Mesothelial cell of epicardium (in vitro differentiated cells): ENCODE measurements around the gene VEGFD. TPM values are rescaled to one million over a fixed set of nuclear protein-coding genes. Genes with fewer than 3 reads are reported as not detected.

Source experiments
- DNase-seq, 2 experiments: peaks; one replicate each; pipeline ENCODE4 v3.0.0; 2021; ENCODE audit warnings: low spot score in 2 of 2; ENCODE audit not compliant: unreplicated experiment in 2 of 2
- H3K27ac Mint-ChIP-seq: 2 replicates; pipeline ENCODE4 v1.8.0; 2021; ENCODE audit warnings: mixed read lengths
- H3K27me3 Mint-ChIP-seq: 2 replicates; pipeline ENCODE4 v1.8.0; 2021; ENCODE audit warnings: low read depth, mixed read lengths
- H3K36me3 Mint-ChIP-seq: 2 replicates; pipeline ENCODE4 v1.8.0; 2021; ENCODE audit warnings: mixed read lengths
- H3K4me1 Mint-ChIP-seq: 2 replicates; pipeline ENCODE4 v1.8.0; 2021; ENCODE audit warnings: mixed read lengths
- H3K4me3 Mint-ChIP-seq: 2 replicates; pipeline ENCODE4 v1.8.0; 2021; ENCODE audit warnings: mild to moderate bottlenecking, moderate library complexity, mixed read lengths
- H3K9me3 Mint-ChIP-seq: 2 replicates; pipeline ENCODE4 v1.8.0; 2021; ENCODE audit warnings: mixed read lengths
- total RNA-seq: library from RNA; stranded (reverse); gene quantifications from 3 replicates; pipeline ENCODE4 v1.2.1, GENCODE V29; 2021
- TF ChIP-seq, protein P1 (sequence below): fragments of 200-600 bp; sonication (generic); IDR thresholded peaks from one replicate; pipeline ENCODE4 v1.5.0; 2021; ENCODE audit warnings: antibody characterized with exemption; ENCODE audit not compliant: unreplicated experiment

VEGFD gene
- total RNA-seq, 1 donor from 2014 or later = 0.40 TPM

DNA sequence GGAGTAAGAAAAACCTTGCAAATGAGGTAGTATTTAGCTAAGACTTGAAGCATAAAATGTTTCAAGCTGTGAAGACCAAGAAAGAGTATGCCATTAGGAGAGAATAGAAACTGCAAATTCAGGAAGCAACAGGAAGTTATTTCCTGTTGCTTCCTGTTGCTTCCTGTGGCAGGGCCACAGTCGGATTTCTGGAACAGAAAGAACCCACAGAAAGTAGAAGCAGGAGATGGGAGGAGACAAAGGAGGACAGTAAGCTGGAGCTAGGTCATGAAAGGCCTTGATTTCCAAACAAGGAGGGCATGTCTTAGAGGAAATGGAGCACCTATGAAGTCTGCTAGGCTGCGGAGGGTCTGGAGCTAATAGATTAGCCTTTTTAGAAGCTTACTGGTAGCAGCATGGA, 86.0 kb downstream of the VEGFD start:
- no peak for DNase-seq
- Mint-ChIP-seq H3K4me3 (no peak overlapping the region), H3K4me1 (peaks cover 11% of the 10 kb centered on the region), H3K9me3 (peaks cover 7% of the 10 kb centered on the region), H3K27me3 (no peaks in the 10 kb centered on the region), H3K27ac (no peak overlapping the region), H3K36me3 (no peaks in the 10 kb centered on the region)
- TF ChIP-seq, protein P1, sequence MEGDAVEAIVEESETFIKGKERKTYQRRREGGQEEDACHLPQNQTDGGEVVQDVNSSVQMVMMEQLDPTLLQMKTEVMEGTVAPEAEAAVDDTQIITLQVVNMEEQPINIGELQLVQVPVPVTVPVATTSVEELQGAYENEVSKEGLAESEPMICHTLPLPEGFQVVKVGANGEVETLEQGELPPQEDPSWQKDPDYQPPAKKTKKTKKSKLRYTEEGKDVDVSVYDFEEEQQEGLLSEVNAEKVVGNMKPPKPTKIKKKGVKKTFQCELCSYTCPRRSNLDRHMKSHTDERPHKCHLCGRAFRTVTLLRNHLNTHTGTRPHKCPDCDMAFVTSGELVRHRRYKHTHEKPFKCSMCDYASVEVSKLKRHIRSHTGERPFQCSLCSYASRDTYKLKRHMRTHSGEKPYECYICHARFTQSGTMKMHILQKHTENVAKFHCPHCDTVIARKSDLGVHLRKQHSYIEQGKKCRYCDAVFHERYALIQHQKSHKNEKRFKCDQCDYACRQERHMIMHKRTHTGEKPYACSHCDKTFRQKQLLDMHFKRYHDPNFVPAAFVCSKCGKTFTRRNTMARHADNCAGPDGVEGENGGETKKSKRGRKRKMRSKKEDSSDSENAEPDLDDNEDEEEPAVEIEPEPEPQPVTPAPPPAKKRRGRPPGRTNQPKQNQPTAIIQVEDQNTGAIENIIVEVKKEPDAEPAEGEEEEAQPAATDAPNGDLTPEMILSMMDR = no peak

Other genes starting within 250 kb of the VEGFD start
- gene ASB9, start 114.3 kb downstream of the VEGFD start, total RNA-seq = 1.3 to 2.1 TPM (median 1.3 TPM) in 3 replicates
- not detected in 3 replicates for gene ASB11, start 68.8 kb downstream of the VEGFD start, total RNA-seq
- 14.4 to 16.6 TPM (median 14.8 TPM) in 3 replicates for gene PIGA, start 48.9 kb downstream of the VEGFD start, total RNA-seq
- 27.6 to 28.8 TPM (median 28.7 TPM) in 3 replicates for gene PIR, start 108.9 kb upstream of the VEGFD start, total RNA-seq
- gene BMX, start 116.4 kb upstream of the VEGFD start, total RNA-seq = not detected in 3 replicates
- gene ACE2, start 216.5 kb upstream of the VEGFD start, total RNA-seq = 0.25 to 0.59 TPM (median 0.35 TPM) in 3 replicates